ENCODE results near the gene MTUS2. TPM values are rescaled to one million over a fixed set of nuclear protein-coding genes. Genes with fewer than 3 reads are reported as not detected.

MTUS2 gene
- total RNA-seq, 1 experiment from 2014 or later = 0.35 TPM

DNA sequence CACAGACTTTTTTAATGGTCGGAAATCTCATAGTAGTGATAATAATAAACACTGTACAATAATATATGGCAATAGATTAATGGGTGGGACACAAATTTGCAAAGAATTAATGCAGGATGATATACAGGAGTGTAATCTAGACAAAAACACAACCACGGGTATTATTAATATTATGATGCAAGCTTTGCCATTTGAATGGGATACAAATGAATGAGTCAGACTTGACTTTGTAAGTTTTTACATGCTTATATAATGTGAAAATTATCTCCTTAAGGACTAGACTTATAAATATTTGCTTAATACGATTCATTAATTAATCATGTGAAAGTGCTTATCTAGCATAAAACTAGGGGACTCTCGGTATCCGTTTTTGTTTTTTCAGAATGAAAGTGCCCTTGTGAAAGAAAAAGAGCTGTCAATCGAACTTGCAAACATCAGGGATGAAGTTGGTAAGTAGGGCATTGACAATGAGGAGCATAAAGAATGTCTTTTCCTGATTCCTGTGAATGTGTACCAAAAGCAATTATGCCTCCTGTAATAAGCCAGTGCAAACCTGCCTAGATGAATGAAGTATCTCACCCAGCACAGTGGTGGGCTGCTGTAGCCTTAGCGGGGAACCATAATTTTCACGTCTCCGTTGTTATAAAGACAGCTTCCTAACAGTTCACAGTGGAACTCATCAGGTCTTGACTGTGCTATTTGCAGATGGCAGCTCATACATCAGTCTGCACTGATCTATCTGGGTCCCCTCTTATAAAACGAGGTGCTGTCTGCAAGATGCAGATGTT is 619.7 kb downstream of the MTUS2 start:
- Histone ChIP-seq H2BK5ac (ENCODE audit: insufficient read length, low read length) (no peak overlapping the region), H3K4me2 (ENCODE audit: insufficient read depth, insufficient read length, low read length) (no peak overlapping the region), H4K20me1 (ENCODE audit: control insufficient read depth, insufficient read depth, insufficient read length) (no peaks in the 10 kb centered on the region), H2AFZ (ENCODE audit: low read length) (no peak overlapping the region), H2BK120ac (ENCODE audit: low read depth, low read length, poor library complexity, severe bottlenecking) (no peak overlapping the region), H3K27me3 (ENCODE audit: insufficient read depth, low read length) (no peaks in the 10 kb centered on the region), H3K79me2 (ENCODE audit: insufficient read depth, low read length) (no peaks in the 10 kb centered on the region), H3K4ac (ENCODE audit: low read depth, low read length) (no peak overlapping the region), H4K5ac (ENCODE audit: insufficient read length, low read depth, low read length) (no peak overlapping the region), H3T11ph (ENCODE audit: low read length) (no peak overlapping the region), H3K27ac (ENCODE audit: insufficient read length, low read depth, low read length) (no peak overlapping the region), H3K23ac (ENCODE audit: insufficient read length, low read depth, low read length) (no peak overlapping the region), H2BK20ac (ENCODE audit: low read depth, low read length, poor library complexity, severe bottlenecking) (no peak overlapping the region), H4K8ac (replicated peaks; ENCODE audit: insufficient read length, low read depth, low read length) (no peak overlapping the region), H2AK5ac (ENCODE audit: insufficient read length, low read length) (no peak overlapping the region), H3K4me1 (ENCODE audit: insufficient read depth, low read length) (no peaks in the 10 kb centered on the region), H3K79me1 (ENCODE audit: insufficient read depth, low read depth, low read length, poor library complexity, severe bottlenecking) (no peaks in the 10 kb centered on the region), H3K23me2 (ENCODE audit: insufficient read length, low read depth, low read length, poor library complexity, severe bottlenecking) (no peaks in the 10 kb centered on the region), H2BK12ac (ENCODE audit: insufficient read length, low read depth, low read length) (no peak overlapping the region), H4K91ac (ENCODE audit: insufficient read length, low read depth, low read length) (no peak overlapping the region), H3K9ac (ENCODE audit: extremely low read depth, insufficient read length, low read length) (no peak overlapping the region), H3K56ac (ENCODE audit: insufficient read length, low read depth, low read length) (no peak overlapping the region), H3K18ac (ENCODE audit: insufficient read length, low read depth, low read length) (no peak overlapping the region), H2BK15ac (ENCODE audit: low read depth, low read length) (no peak overlapping the region), H3K14ac (ENCODE audit: insufficient read depth, low read length) (no peak overlapping the region), H3K9me3 (ENCODE audit: control insufficient read depth, low read depth, low read length) (no peaks in the 10 kb centered on the region)
- no CpG with 5 or more reads among the region's 10 CpGs for WGBS (ENCODE audit: extremely low coverage, insufficient read length, low lambda C conversion rate)
- Mint-ChIP-seq H3K4me3 (no peak overlapping the region), H3K27ac (no peak overlapping the region), H3K36me3 (ENCODE audit: insufficient read depth in 1 of 3, low read depth in 3 of 3) (no peaks in the 10 kb centered on the region), H3K27me3 (ENCODE audit: low read depth) (peaks cover 3% of the 10 kb centered on the region), H3K4me1 (peaks cover 0 to 4% of the 10 kb centered on the region in 2 experiments; a peak in 2 of 4 replicates), H3K9me3 (no peaks in the 10 kb centered on the region)
- TF ChIP-seq, protein P1, sequence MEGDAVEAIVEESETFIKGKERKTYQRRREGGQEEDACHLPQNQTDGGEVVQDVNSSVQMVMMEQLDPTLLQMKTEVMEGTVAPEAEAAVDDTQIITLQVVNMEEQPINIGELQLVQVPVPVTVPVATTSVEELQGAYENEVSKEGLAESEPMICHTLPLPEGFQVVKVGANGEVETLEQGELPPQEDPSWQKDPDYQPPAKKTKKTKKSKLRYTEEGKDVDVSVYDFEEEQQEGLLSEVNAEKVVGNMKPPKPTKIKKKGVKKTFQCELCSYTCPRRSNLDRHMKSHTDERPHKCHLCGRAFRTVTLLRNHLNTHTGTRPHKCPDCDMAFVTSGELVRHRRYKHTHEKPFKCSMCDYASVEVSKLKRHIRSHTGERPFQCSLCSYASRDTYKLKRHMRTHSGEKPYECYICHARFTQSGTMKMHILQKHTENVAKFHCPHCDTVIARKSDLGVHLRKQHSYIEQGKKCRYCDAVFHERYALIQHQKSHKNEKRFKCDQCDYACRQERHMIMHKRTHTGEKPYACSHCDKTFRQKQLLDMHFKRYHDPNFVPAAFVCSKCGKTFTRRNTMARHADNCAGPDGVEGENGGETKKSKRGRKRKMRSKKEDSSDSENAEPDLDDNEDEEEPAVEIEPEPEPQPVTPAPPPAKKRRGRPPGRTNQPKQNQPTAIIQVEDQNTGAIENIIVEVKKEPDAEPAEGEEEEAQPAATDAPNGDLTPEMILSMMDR (conservative IDR thresholded peaks at IDR 0.05) = no peak
- no peak for DNase-seq

Data from H9 (cell line).